Endothelial cell of umbilical vein (primary cell): ENCODE data around the gene MTG2. TPM values are rescaled to one million over a fixed set of nuclear protein-coding genes. Genes with fewer than 3 reads are reported as not detected.

Experiments
- BruUV-seq: library from RNA; stranded (reverse); fragments of 400-500 nt; replicated peaks from 2 replicates; lab custom pipeline; 2021; lab: Mats Ljungman, UMichigan
- CTCF ChIA-PET: fragments of 300-600, 350-600 bp; sonication (Branson Sonifier 250); formaldehyde crosslinking; loops from one replicate; lab custom pipeline; 2021; ENCODE audit warnings: antibody characterized with exemption, inconsistent platforms; lab: Charles Lee
- POLR2A ChIA-PET: fragments of 300-600, 350-600 bp; sonication (Branson Sonifier 250); formaldehyde crosslinking; loops from one replicate; lab custom pipeline; 2021; ENCODE audit warnings: antibody characterized with exemption, inconsistent platforms; lab: Charles Lee
- DNase-seq: peaks from one replicate; pipeline ENCODE4 v3.0.0-alpha.2; 2011; ENCODE audit warnings: low read depth, low spot score
- FAIRE-seq: peaks from 2 replicates; lab custom pipeline; 2011; peaks lifted over from hg19 to GRCh38; lab: Jason Lieb, UNC
- H2AFZ ChIP-seq: 2 replicates; pipeline ENCODE4 v1.6.0; 2012; ENCODE audit warnings: low read depth, low read length, control low read depth, inconsistent platforms
- H3K27ac ChIP-seq: 2 replicates; pipeline ENCODE4 v1.5.1; 2011; ENCODE audit warnings: low read depth, mild to moderate bottlenecking, control low read depth, low read length, moderate library complexity; ENCODE audit not compliant: insufficient read depth
- H3K27me3 ChIP-seq, 2 experiments: 2 replicates each; pipeline versions ENCODE4 v1.6.0 to v1.6.1; 2011; ENCODE audit warnings: low read length in 2 of 2, mixed read lengths in 1 of 2; ENCODE audit not compliant: control insufficient read depth in 2 of 2, insufficient read depth in 2 of 2
- H3K36me3 ChIP-seq, 2 experiments: 2 replicates in 1 of 2; 3 replicates in 1 of 2; pipeline ENCODE4 v1.5.1; 2011; ENCODE audit warnings: low read length in 2 of 2, mild to moderate bottlenecking in 1 of 2, moderate library complexity in 1 of 2; ENCODE audit not compliant: control insufficient read depth in 2 of 2, insufficient read depth in 2 of 2; ENCODE audit errors: extremely low read depth in 1 of 2
- H3K4me1 ChIP-seq: 3 replicates; pipeline ENCODE4 v1.5.1; 2011; ENCODE audit warnings: mild to moderate bottlenecking, low read length; ENCODE audit not compliant: control insufficient read depth, insufficient read depth; ENCODE audit errors: extremely low read depth
- H3K4me2 ChIP-seq: 2 replicates; pipeline ENCODE4 v1.6.1; 2011; ENCODE audit warnings: low read length, control low read depth, mixed read lengths; ENCODE audit not compliant: insufficient read depth
- H3K4me3 ChIP-seq, 3 experiments: fragments of 200-600 bp in 1 of 3; sonication (generic), shearing (Covaris generic) in 1 of 3; replicated peaks in 1 of 3; 2 replicates each; pipeline ENCODE4 v1.5.1; 2011 to 2016; ENCODE audit warnings: control low read depth in 3 of 3, low read length in 3 of 3, mild to moderate bottlenecking in 2 of 3, inconsistent platforms in 1 of 3, low read depth in 1 of 3, moderate library complexity in 1 of 3; ENCODE audit not compliant: insufficient read depth in 1 of 3
- H3K79me2 ChIP-seq: 2 replicates; pipeline ENCODE4 v1.6.0; 2012; ENCODE audit warnings: low read length, inconsistent platforms; ENCODE audit not compliant: control insufficient read depth, insufficient read depth
- H3K9ac ChIP-seq: replicated peaks from 2 replicates; pipeline ENCODE3; 2011; ENCODE audit warnings: low read length, control low read depth; ENCODE audit not compliant: insufficient read depth; ENCODE audit errors: extremely low read depth
- H3K9me1 ChIP-seq: replicated peaks from 3 replicates; pipeline ENCODE4 v1.6.0; 2011; ENCODE audit warnings: mild to moderate bottlenecking, low read length; ENCODE audit not compliant: control insufficient read depth, insufficient read depth; ENCODE audit errors: extremely low read depth
- H3K9me3 ChIP-seq: replicated peaks from 2 replicates; pipeline ENCODE4 v1.5.1; 2012; ENCODE audit warnings: low read length, inconsistent platforms; ENCODE audit not compliant: control insufficient read depth, insufficient read depth
- H4K20me1 ChIP-seq: replicated peaks from 2 replicates; pipeline ENCODE3; 2011; ENCODE audit warnings: mild to moderate bottlenecking, low read length; ENCODE audit not compliant: control insufficient read depth, insufficient read depth; ENCODE audit errors: extremely low read depth
- CTCF ChIP-seq, 2 donors: IDR thresholded peaks; 1 replicate in 1 of 2; 2 replicates in 1 of 2; pipeline ENCODE4 v1.5.1; 2011; ENCODE audit warnings: low read length in 2 of 2, mild to moderate bottlenecking in 2 of 2, moderate library complexity in 2 of 2, control low read depth in 1 of 2, inconsistent platforms in 1 of 2, low read depth in 1 of 2; ENCODE audit not compliant: insufficient read depth in 1 of 2; ENCODE audit errors: extremely low read depth in 1 of 2
- EZH2 ChIP-seq: IDR thresholded peaks from 2 replicates; pipeline ENCODE4 v1.6.1; 2012; ENCODE audit warnings: borderline replicate concordance, low read depth, mild to moderate bottlenecking, moderate library complexity, low read length, inconsistent platforms; ENCODE audit not compliant: severe bottlenecking
- FOS ChIP-seq: IDR thresholded peaks from 2 replicates; pipeline ENCODE4 v1.6.1; 2011; ENCODE audit warnings: mild to moderate bottlenecking, low read length, moderate library complexity, borderline replicate concordance; ENCODE audit not compliant: insufficient read depth
- GATA2 ChIP-seq: IDR thresholded peaks from 2 replicates; pipeline ENCODE4 v1.7.0; 2011; ENCODE audit warnings: low read depth, mild to moderate bottlenecking, moderate library complexity, mixed read lengths, low read length; ENCODE audit not compliant: insufficient read length, insufficient read depth
- JUN ChIP-seq: IDR thresholded peaks from 2 replicates; pipeline ENCODE4 v1.6.1; 2011; ENCODE audit warnings: borderline replicate concordance, low read depth; ENCODE audit not compliant: insufficient read length, insufficient read depth
- MAX ChIP-seq: IDR thresholded peaks from 2 replicates; pipeline ENCODE4 v1.6.1; 2011; ENCODE audit not compliant: insufficient read depth, insufficient read length
- MYC ChIP-seq: IDR thresholded peaks from one replicate; pipeline ENCODE4 v1.6.1; 2011; ENCODE audit warnings: mild to moderate bottlenecking, low read depth, low read length
- POLR2A ChIP-seq: IDR thresholded peaks from 2 replicates; pipeline ENCODE4 v1.6.1; 2012; ENCODE audit warnings: low read depth, mild to moderate bottlenecking, control low read depth, low read length
- POLR2AphosphoS5 ChIP-seq: IDR thresholded peaks from 2 replicates; pipeline ENCODE4 v1.6.1; 2012; ENCODE audit warnings: low read depth, mild to moderate bottlenecking, control low read depth, low read length, moderate library complexity; ENCODE audit not compliant: insufficient read depth
- dilution Hi-C: fragments of 300-500 bp; cut with MboI; formaldehyde crosslinking; loops from one replicate; pipeline ENCODE4 v1.15.0; 2019; ENCODE audit warnings: low sequenced_read_pairs; ENCODE audit not compliant: extremely low pct_ligation_motif_present
- intact Hi-C: fragments of 100-400 bp; cut with micrococcal nuclease; formaldehyde crosslinking; loops from one replicate; pipeline ENCODE4 v1.10.0; 2022
- polyA plus RNA-seq, 4 experiments: library from polyadenylated mRNA; depleted of rRNA in 3 of 4; stranded (reverse) in 3 of 4; unstranded in 1 of 4; fragments of >200 nt; gene quantifications; 2 replicates each; pipeline versions ENCODE4 v1.2.1 to v1.2.3, GENCODE V29; 2011 to 2012; ENCODE audit warnings: missing spikeins in 1 of 4
- total RNA-seq: library from RNA; stranded (reverse); gene quantifications from 2 replicates; pipeline ENCODE4 v1.2.3, GENCODE V29; 2021

Gene MTG2
- total and polyA plus RNA-seq, 2 donors (not counting 3 experiments of a cell fraction or from before 2014, with no cell fraction given): 19.9 to 31.6 TPM

DNA sequence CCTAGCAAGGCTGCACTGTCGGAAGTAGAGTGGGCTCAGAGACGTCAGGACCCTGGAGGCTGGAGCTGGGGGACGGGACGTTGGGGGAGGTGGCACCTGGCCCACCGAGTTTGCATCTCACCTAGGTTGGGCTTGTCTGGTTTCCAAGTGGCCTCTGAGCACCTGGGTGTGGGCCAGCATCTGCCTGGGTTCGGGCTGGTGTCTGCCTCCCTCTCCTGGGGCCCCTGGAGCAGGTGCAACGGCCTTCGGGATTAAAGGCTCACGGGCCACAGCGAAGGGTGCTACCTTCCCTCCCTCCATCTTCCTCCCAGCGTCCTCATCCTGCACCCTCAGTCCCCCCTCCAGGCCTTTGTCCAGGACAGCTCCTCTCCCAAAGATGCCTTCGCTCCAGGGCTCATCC lies 31.2 kb downstream of the MTG2 start:
- no TSS peak for BruUV-seq
- H3K27ac ChIP-seq: no peak overlapping the region

More for the DNA sequence above, 31.2 kb downstream of the MTG2 start:
- H3K36me3 ChIP-seq: no peaks in the 10 kb centered on the region
- ChIA-PET CTCF (no interaction called here), POLR2A (no interaction called here)
- no peaks in the 10 kb centered on the region for H3K9me1 ChIP-seq
- intact Hi-C loops (no loop called here), dilution Hi-C loops (no loop called here)
- H3K27me3 ChIP-seq: peaks cover 15 to 18% of the 10 kb centered on the region in 2 experiments
- no peaks in the 10 kb centered on the region for H4K20me1 ChIP-seq
- no peaks in the 10 kb centered on the region for H3K4me1 ChIP-seq
- H3K79me2 ChIP-seq: no peaks in the 10 kb centered on the region
- no peak overlapping the region for H3K9ac ChIP-seq
- H3K4me3 ChIP-seq: no peak overlapping the region
- H2AFZ ChIP-seq: no peak overlapping the region
- no peaks in the 10 kb centered on the region for H3K9me3 ChIP-seq
- H3K4me2 ChIP-seq: no peak overlapping the region
- TF ChIP-seq EZH2: no peak
- no peak for TF ChIP-seq JUN
- no peak for TF ChIP-seq GATA2
- TF ChIP-seq MYC: no peak
- TF ChIP-seq POLR2A: no peak
- no peak for TF ChIP-seq MAX
- no peak for TF ChIP-seq POLR2AphosphoS5
- TF ChIP-seq CTCF (IDR thresholded peaks at IDR 0.05; ENCODE audit: extremely low read depth in 1 of 2, insufficient read depth in 1 of 2, low read depth in 1 of 2, low read length in 2 of 2): no peak
- TF ChIP-seq FOS: no peak
- DNase-seq (no peak), FAIRE-seq (no peak)
